ENCODE data around the gene PXYLP1.

Gene PXYLP1

GRCh38 chr3:141335531-141336061 is 104.0 kb downstream of the PXYLP1 start:
- Histone ChIP-seq H3K4me3 (ENCODE audit: low read length) (no peak overlapping the region), H3K27ac (ENCODE audit: low read length) (no peak overlapping the region), H3K4me1 (ENCODE audit: control insufficient read depth, low read depth, low read length) (peaks cover 8% of the 10 kb centered on the region), H3K36me3 (ENCODE audit: control insufficient read depth, low read depth, low read length) (no peaks in the 10 kb centered on the region), H3K27me3 (ENCODE audit: control insufficient read depth, insufficient read depth, low read length) (no peaks in the 10 kb centered on the region), H3K9ac (ENCODE audit: low read length) (no peak overlapping the region), H3K9me3 (ENCODE audit: control insufficient read depth, low read depth, low read length) (no peaks in the 10 kb centered on the region)

- H3K27ac ChIP-seq (ENCODE audit: low read length): no peak overlapping the region
- no peak overlapping the region for H3K9ac ChIP-seq (ENCODE audit: low read length)
- H3K27me3 ChIP-seq (ENCODE audit: control insufficient read depth, insufficient read depth, low read length): no peaks in the 10 kb centered on the region
- no peaks in the 10 kb centered on the region for H3K9me3 ChIP-seq (ENCODE audit: control insufficient read depth, low read depth, low read length)
- H3K36me3 ChIP-seq (ENCODE audit: control insufficient read depth, low read depth, low read length): no peaks in the 10 kb centered on the region
- H3K4me3 ChIP-seq (ENCODE audit: low read length): no peak overlapping the region
- peaks cover 8% of the 10 kb centered on the region for H3K4me1 ChIP-seq (ENCODE audit: control insufficient read depth, low read depth, low read length)
These were observed 105.3 kb downstream of the PXYLP1 start for GRCh38 chr3:141336672-141337522.

GRCh38 chr3:141337523-141337854 is 105.9 kb downstream of the PXYLP1 start:
- H3K27ac ChIP-seq (ENCODE audit: low read length): no peak overlapping the region
- H3K27me3 ChIP-seq (ENCODE audit: control insufficient read depth, insufficient read depth, low read length): no peaks in the 10 kb centered on the region
- H3K4me1 ChIP-seq (ENCODE audit: control insufficient read depth, low read depth, low read length): peaks cover 8% of the 10 kb centered on the region
- no peak overlapping the region for H3K9ac ChIP-seq (ENCODE audit: low read length)
- no peaks in the 10 kb centered on the region for H3K9me3 ChIP-seq (ENCODE audit: control insufficient read depth, low read depth, low read length)
- no peaks in the 10 kb centered on the region for H3K36me3 ChIP-seq (ENCODE audit: control insufficient read depth, low read depth, low read length)
- no peak overlapping the region for H3K4me3 ChIP-seq (ENCODE audit: low read length)

DNA sequence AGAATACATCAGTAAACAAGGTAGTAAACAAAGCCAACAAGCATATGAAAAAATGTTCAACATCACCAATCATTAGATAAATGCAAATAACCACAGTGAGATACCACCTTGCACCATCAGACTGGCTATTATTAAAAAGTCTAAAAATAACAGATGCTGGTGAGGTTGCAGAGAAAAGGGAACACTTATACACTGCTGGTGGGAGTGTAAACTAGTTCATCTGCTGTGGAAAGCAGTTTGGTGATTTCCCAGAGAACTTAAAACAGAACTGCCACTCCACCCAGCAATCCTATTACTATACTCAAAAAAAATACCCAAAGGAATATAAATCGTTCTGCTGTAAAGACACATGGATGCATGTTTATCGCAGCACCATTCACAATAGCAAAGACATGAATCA is 106.4 kb downstream of the PXYLP1 start:
- no peak overlapping the region for H3K9ac ChIP-seq (ENCODE audit: low read length)

GRCh38 chr3:141338881-141339280 is 107.3 kb downstream of the PXYLP1 start:
- Histone ChIP-seq H3K36me3 (ENCODE audit: control insufficient read depth, low read depth, low read length) (no peaks in the 10 kb centered on the region), H3K4me3 (ENCODE audit: low read length) (no peak overlapping the region), H3K9me3 (ENCODE audit: control insufficient read depth, low read depth, low read length) (no peaks in the 10 kb centered on the region), H3K27ac (ENCODE audit: low read length) (no peak overlapping the region), H3K4me1 (ENCODE audit: control insufficient read depth, low read depth, low read length) (peaks cover 8% of the 10 kb centered on the region), H3K27me3 (ENCODE audit: control insufficient read depth, insufficient read depth, low read length) (no peaks in the 10 kb centered on the region), H3K9ac (ENCODE audit: low read length) (no peak overlapping the region)

More for the DNA sequence above, 106.4 kb downstream of the PXYLP1 start:
- no peaks in the 10 kb centered on the region for H3K27me3 ChIP-seq (ENCODE audit: control insufficient read depth, insufficient read depth, low read length)
- H3K27ac ChIP-seq (ENCODE audit: low read length): no peak overlapping the region
- peaks cover 8% of the 10 kb centered on the region for H3K4me1 ChIP-seq (ENCODE audit: control insufficient read depth, low read depth, low read length)
- H3K36me3 ChIP-seq (ENCODE audit: control insufficient read depth, low read depth, low read length): no peaks in the 10 kb centered on the region
- no peak overlapping the region for H3K4me3 ChIP-seq (ENCODE audit: low read length)
- no peaks in the 10 kb centered on the region for H3K9me3 ChIP-seq (ENCODE audit: control insufficient read depth, low read depth, low read length)

- no peaks in the 10 kb centered on the region for H3K4me1 ChIP-seq (ENCODE audit: control insufficient read depth, low read depth, low read length)
These were observed 109.9 kb downstream of the PXYLP1 start for GRCh38 chr3:141341536-141341935.

GRCh38 chr3:141342386-141342785 is 110.8 kb downstream of the PXYLP1 start:
- no peak overlapping the region for H3K4me3 ChIP-seq (ENCODE audit: low read length)
- no peaks in the 10 kb centered on the region for H3K36me3 ChIP-seq (ENCODE audit: control insufficient read depth, low read depth, low read length)
- no peaks in the 10 kb centered on the region for H3K27me3 ChIP-seq (ENCODE audit: control insufficient read depth, insufficient read depth, low read length)
- H3K27ac ChIP-seq (ENCODE audit: low read length): no peak overlapping the region
- H3K4me1 ChIP-seq (ENCODE audit: control insufficient read depth, low read depth, low read length): no peaks in the 10 kb centered on the region
- H3K9me3 ChIP-seq (ENCODE audit: control insufficient read depth, low read depth, low read length): no peaks in the 10 kb centered on the region
- no peak overlapping the region for H3K9ac ChIP-seq (ENCODE audit: low read length)

More at GRCh38 chr3:141341536-141341935, 109.9 kb downstream of the PXYLP1 start:
- no peak overlapping the region for H3K4me3 ChIP-seq (ENCODE audit: low read length)
- no peaks in the 10 kb centered on the region for H3K9me3 ChIP-seq (ENCODE audit: control insufficient read depth, low read depth, low read length)
- no peaks in the 10 kb centered on the region for H3K36me3 ChIP-seq (ENCODE audit: control insufficient read depth, low read depth, low read length)
- H3K9ac ChIP-seq (ENCODE audit: low read length): no peak overlapping the region
- no peak overlapping the region for H3K27ac ChIP-seq (ENCODE audit: low read length)
- no peaks in the 10 kb centered on the region for H3K27me3 ChIP-seq (ENCODE audit: control insufficient read depth, insufficient read depth, low read length)

DNA sequence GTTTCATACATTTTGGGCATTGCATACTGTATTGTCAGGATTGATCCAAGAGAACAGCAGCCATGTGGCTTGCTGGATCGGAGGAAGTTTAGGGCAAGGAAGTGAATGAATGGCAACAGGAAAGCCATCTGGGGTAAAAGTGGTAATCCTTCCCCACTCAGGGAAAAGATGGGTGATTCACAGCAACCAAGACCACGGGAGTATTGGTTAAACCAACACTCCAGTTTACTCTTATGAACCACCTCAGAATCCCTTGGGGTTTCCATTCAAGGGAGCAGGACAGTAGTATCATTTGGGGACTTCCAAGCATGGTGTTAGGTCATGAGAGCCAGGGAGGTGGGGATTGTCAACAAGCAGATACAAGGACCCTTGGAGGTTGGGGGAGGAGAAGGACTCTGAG is 111.5 kb downstream of the PXYLP1 start:
- Histone ChIP-seq H3K9ac (ENCODE audit: low read length) (no peak overlapping the region), H3K36me3 (ENCODE audit: control insufficient read depth, low read depth, low read length) (no peaks in the 10 kb centered on the region), H3K27ac (ENCODE audit: low read length) (no peak overlapping the region), H3K4me1 (ENCODE audit: control insufficient read depth, low read depth, low read length) (no peaks in the 10 kb centered on the region), H3K4me3 (ENCODE audit: low read length) (no peak overlapping the region), H3K27me3 (ENCODE audit: control insufficient read depth, insufficient read depth, low read length) (no peaks in the 10 kb centered on the region), H3K9me3 (ENCODE audit: control insufficient read depth, low read depth, low read length) (no peaks in the 10 kb centered on the region)

GRCh38 chr3:141343865-141344271 is 112.2 kb downstream of the PXYLP1 start:
- Histone ChIP-seq H3K27me3 (ENCODE audit: control insufficient read depth, insufficient read depth, low read length) (no peaks in the 10 kb centered on the region), H3K4me1 (ENCODE audit: control insufficient read depth, low read depth, low read length) (no peaks in the 10 kb centered on the region), H3K27ac (ENCODE audit: low read length) (no peak overlapping the region), H3K9me3 (ENCODE audit: control insufficient read depth, low read depth, low read length) (no peaks in the 10 kb centered on the region), H3K9ac (ENCODE audit: low read length) (no peak overlapping the region), H3K4me3 (ENCODE audit: low read length) (no peak overlapping the region), H3K36me3 (ENCODE audit: control insufficient read depth, low read depth, low read length) (no peaks in the 10 kb centered on the region)

Data from iPS-18a (cell line).